Fibroblast of lung (primary cell): ENCODE results near the gene CXCL12. TPM values are rescaled to one million over a fixed set of nuclear protein-coding genes. Genes with fewer than 3 reads are reported as not detected.

ENCODE experiments used
- DNase-seq, 2 donors: peaks; one replicate each; pipeline versions ENCODE4 v3.0.0 to v3.0.0-alpha.2; 2010; ENCODE audit warnings: low read depth in 2 of 2
- H2AFZ ChIP-seq: 2 replicates; pipeline ENCODE4 v1.5.1; 2012; ENCODE audit warnings: low read length, control low read depth, inconsistent platforms
- H3K27ac ChIP-seq: 2 replicates; pipeline ENCODE4 v1.5.1; 2011; ENCODE audit warnings: low read length, control low read depth; ENCODE audit not compliant: insufficient read depth
- H3K27me3 ChIP-seq: 2 replicates; pipeline ENCODE4 v1.5.1; 2011; ENCODE audit warnings: mild to moderate bottlenecking, low read length; ENCODE audit not compliant: control insufficient read depth, insufficient read depth
- H3K36me3 ChIP-seq: 2 replicates; pipeline ENCODE4 v1.5.1; 2011; ENCODE audit warnings: low read length; ENCODE audit not compliant: control insufficient read depth, insufficient read depth
- H3K4me1 ChIP-seq: 2 replicates; pipeline ENCODE4 v1.5.1; 2011; ENCODE audit warnings: low read length; ENCODE audit not compliant: control insufficient read depth, insufficient read depth; ENCODE audit errors: extremely low read depth
- H3K4me2 ChIP-seq: 2 replicates; pipeline ENCODE4 v1.5.1; 2011; ENCODE audit warnings: low read length, control low read depth; ENCODE audit not compliant: insufficient read depth; ENCODE audit errors: extremely low read depth
- H3K4me3 ChIP-seq, 4 experiments: fragments of 200-600 bp in 1 of 4; sonication (generic) in 1 of 4; replicated peaks in 1 of 4; 2 replicates each; pipeline ENCODE4 v1.5.1; 2011 to 2016; ENCODE audit warnings: low read length in 4 of 4, low read depth in 3 of 4, mild to moderate bottlenecking in 3 of 4, control low read depth in 2 of 4, inconsistent platforms in 1 of 4, mixed read lengths in 1 of 4; ENCODE audit not compliant: insufficient read depth in 1 of 4; ENCODE audit errors: control extremely low read depth in 1 of 4
- H3K79me2 ChIP-seq: 2 replicates; pipeline ENCODE4 v1.5.1; 2012; ENCODE audit warnings: mild to moderate bottlenecking, low read length, inconsistent platforms; ENCODE audit not compliant: control insufficient read depth, insufficient read depth
- H3K9ac ChIP-seq: 2 replicates; pipeline ENCODE4 v1.5.1; 2011; ENCODE audit warnings: mild to moderate bottlenecking, low read length, control low read depth; ENCODE audit not compliant: insufficient read depth
- H3K9me3 ChIP-seq: 2 replicates; pipeline ENCODE4 v1.5.1; 2012; ENCODE audit warnings: low read depth, low read length; ENCODE audit not compliant: control insufficient read depth, insufficient read depth
- H4K20me1 ChIP-seq: 2 replicates; pipeline ENCODE4 v1.5.1; 2011; ENCODE audit warnings: low read length; ENCODE audit not compliant: control insufficient read depth, insufficient read depth; ENCODE audit errors: extremely low read depth
- CTCF ChIP-seq, 2 donors: IDR thresholded peaks in 1 of 2; conservative IDR thresholded peaks in 1 of 2; 1 replicate in 1 of 2; 2 replicates in 1 of 2; pipeline ENCODE4 v1.5.1; 2011 to 2012; ENCODE audit warnings: low read length in 2 of 2, control low read depth in 1 of 2, inconsistent platforms in 1 of 2, low read depth in 1 of 2, mild to moderate bottlenecking in 1 of 2
- EZH2 ChIP-seq: IDR thresholded peaks from 2 replicates; pipeline ENCODE4 v1.5.1; 2012; ENCODE audit warnings: low read length, control low read depth, mild to moderate bottlenecking; ENCODE audit errors: missing control alignments
- polyA plus RNA-seq, 2 donors: library from polyadenylated mRNA; depleted of rRNA in 1 of 2; stranded (reverse) in 1 of 2; unstranded in 1 of 2; fragments of >200 nt; gene quantifications; 2 replicates each; pipeline ENCODE4 v1.2.1, GENCODE V29; 2011 to 2012; ENCODE audit warnings: missing spikeins in 1 of 2
- total RNA-seq: library from RNA; depleted of rRNA; stranded (reverse); fragments of >200 nt; gene quantifications from 2 replicates; pipeline ENCODE4 v1.2.1, GENCODE V29; 2014

The CXCL12 gene
- total and polyA plus RNA-seq, 2 donors (not counting 1 experiment from before 2014, with no cell fraction given), result 268 to 611 TPM

- Histone ChIP-seq H3K79me2 (no peaks in the 10 kb centered on the region), H3K27ac (no peak overlapping the region), H3K9ac (no peak overlapping the region), H3K4me1 (no peaks in the 10 kb centered on the region), H3K4me2 (no peak overlapping the region), H3K27me3 (peaks cover 9% of the 10 kb centered on the region), H3K9me3 (no peaks in the 10 kb centered on the region), H4K20me1 (no peaks in the 10 kb centered on the region), H2AFZ (no peak overlapping the region), H3K36me3 (no peaks in the 10 kb centered on the region), H3K4me3 (no peak overlapping the region)
- TF ChIP-seq EZH2, result no peak
- no peak for TF ChIP-seq CTCF (conservative IDR thresholded peaks at IDR 0.05 in 1 of 2, IDR thresholded peaks at IDR 0.05 in 1 of 2; ENCODE audit: low read depth in 1 of 2, low read length in 2 of 2)
- DNase-seq, result no peak
Measured at GRCh38 chr10:44402465-44403195, 17.7 kb upstream of the CXCL12 start.

GRCh38 chr10:44400541-44400940 is 15.6 kb upstream of the CXCL12 start:
- Histone ChIP-seq H3K4me1 (no peaks in the 10 kb centered on the region), H3K4me2 (no peak overlapping the region), H2AFZ (no peak overlapping the region), H3K27me3 (peaks cover 12% of the 10 kb centered on the region), H3K9ac (no peak overlapping the region), H3K4me3 (no peak overlapping the region), H3K9me3 (no peaks in the 10 kb centered on the region), H3K27ac (no peak overlapping the region), H3K79me2 (no peaks in the 10 kb centered on the region), H3K36me3 (no peaks in the 10 kb centered on the region), H4K20me1 (no peaks in the 10 kb centered on the region)
- DNase-seq, result no peak
- TF ChIP-seq CTCF (conservative IDR thresholded peaks at IDR 0.05 in 1 of 2, IDR thresholded peaks at IDR 0.05 in 1 of 2; ENCODE audit: low read depth in 1 of 2, low read length in 2 of 2) (no peak), EZH2 (no peak)

GRCh38 chr10:44399659-44400451 is 15.0 kb upstream of the CXCL12 start:
- DNase-seq, result no peak
- Histone ChIP-seq H3K9ac (no peak overlapping the region), H3K4me1 (no peaks in the 10 kb centered on the region), H3K4me2 (no peak overlapping the region), H3K36me3 (no peaks in the 10 kb centered on the region), H4K20me1 (no peaks in the 10 kb centered on the region), H2AFZ (no peak overlapping the region), H3K9me3 (no peaks in the 10 kb centered on the region), H3K27ac (no peak overlapping the region), H3K27me3 (peaks cover 12% of the 10 kb centered on the region), H3K4me3 (no peak overlapping the region), H3K79me2 (no peaks in the 10 kb centered on the region)
- TF ChIP-seq EZH2, result no peak
- no peak for TF ChIP-seq CTCF (conservative IDR thresholded peaks at IDR 0.05 in 1 of 2, IDR thresholded peaks at IDR 0.05 in 1 of 2; ENCODE audit: low read depth in 1 of 2, low read length in 2 of 2)
